GM12864 (cell line): ENCODE data around the gene SLC29A3.
"Not testable (repeated sequence)": the region's sequence is repeated elsewhere in the genome, so short reads cannot be mapped to it uniquely, and the experiment has no call there.

ENCODE experiments used
- DNase-seq: peaks from one replicate; pipeline ENCODE4 v3.0.0-alpha.2; 2011; ENCODE audit warnings: low read depth
- H3K4me3 ChIP-seq: 2 replicates; pipeline ENCODE4 v1.5.1; 2011; ENCODE audit warnings: mild to moderate bottlenecking, low read depth, low read length, control low read depth
- TF ChIP-seq, protein P1 (sequence below): IDR thresholded peaks from 2 replicates; pipeline ENCODE4 v1.5.1; 2011; ENCODE audit warnings: low read depth, mild to moderate bottlenecking, moderate library complexity, low read length, control low read depth, inconsistent platforms; ENCODE audit errors: missing control alignments

SLC29A3 gene

GRCh38 chr10:71351628-71352319 lies 32.7 kb downstream of the SLC29A3 start:
- no peak for DNase-seq
- no peak overlapping the region for H3K4me3 ChIP-seq
- TF ChIP-seq, protein P1, sequence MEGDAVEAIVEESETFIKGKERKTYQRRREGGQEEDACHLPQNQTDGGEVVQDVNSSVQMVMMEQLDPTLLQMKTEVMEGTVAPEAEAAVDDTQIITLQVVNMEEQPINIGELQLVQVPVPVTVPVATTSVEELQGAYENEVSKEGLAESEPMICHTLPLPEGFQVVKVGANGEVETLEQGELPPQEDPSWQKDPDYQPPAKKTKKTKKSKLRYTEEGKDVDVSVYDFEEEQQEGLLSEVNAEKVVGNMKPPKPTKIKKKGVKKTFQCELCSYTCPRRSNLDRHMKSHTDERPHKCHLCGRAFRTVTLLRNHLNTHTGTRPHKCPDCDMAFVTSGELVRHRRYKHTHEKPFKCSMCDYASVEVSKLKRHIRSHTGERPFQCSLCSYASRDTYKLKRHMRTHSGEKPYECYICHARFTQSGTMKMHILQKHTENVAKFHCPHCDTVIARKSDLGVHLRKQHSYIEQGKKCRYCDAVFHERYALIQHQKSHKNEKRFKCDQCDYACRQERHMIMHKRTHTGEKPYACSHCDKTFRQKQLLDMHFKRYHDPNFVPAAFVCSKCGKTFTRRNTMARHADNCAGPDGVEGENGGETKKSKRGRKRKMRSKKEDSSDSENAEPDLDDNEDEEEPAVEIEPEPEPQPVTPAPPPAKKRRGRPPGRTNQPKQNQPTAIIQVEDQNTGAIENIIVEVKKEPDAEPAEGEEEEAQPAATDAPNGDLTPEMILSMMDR: no peak

GRCh38 chr10:71353639-71354038 lies 34.6 kb downstream of the SLC29A3 start:
- TF ChIP-seq, protein P1: no peak
- no peak overlapping the region for H3K4me3 ChIP-seq
- DNase-seq: no peak

GRCh38 chr10:71354776-71355175 lies 35.7 kb downstream of the SLC29A3 start:
- no peak overlapping the region for H3K4me3 ChIP-seq
- no peak for DNase-seq
- TF ChIP-seq, protein P1: no peak

- TF ChIP-seq, protein P1: no peak
- H3K4me3 ChIP-seq: no peak overlapping the region
- no peak for DNase-seq
Measured at GRCh38 chr10:71355886-71356285, 36.8 kb downstream of the SLC29A3 start.

DNA sequence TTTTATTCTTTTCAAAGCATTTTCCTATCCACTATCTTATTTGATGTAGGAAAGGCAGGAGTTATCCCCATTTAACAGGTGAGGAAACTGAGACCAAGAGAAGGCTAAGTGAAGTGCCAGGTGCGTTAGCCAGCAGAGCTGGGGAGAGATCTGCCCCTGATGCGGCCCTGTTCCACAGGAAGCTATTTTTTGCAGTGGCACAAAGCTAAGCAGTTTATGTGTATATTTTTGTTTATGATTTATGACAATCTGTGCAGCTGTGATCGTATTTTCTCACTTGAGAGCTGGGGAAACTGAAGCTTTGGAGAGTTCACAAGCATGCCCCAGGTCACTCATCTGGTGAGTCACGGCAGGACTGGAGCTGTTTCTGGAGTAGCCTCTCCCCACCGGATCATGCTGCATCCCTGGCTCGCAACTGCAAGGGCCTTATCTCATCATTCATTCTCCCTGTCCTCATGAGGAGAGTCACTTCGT lies 38.8 kb downstream of the SLC29A3 start:
- TF ChIP-seq, protein P1: no peak
- H3K4me3 ChIP-seq: no peak overlapping the region
- DNase-seq: no peak

GRCh38 chr10:71358277-71358676 lies 39.2 kb downstream of the SLC29A3 start:
- TF ChIP-seq, protein P1: no peak
- DNase-seq: no peak
- no peak overlapping the region for H3K4me3 ChIP-seq

- DNase-seq, H3K4me3 ChIP-seq: not testable (repeated sequence)
Measured at GRCh38 chr10:71358906-71359305, 39.8 kb downstream of the SLC29A3 start.
